Hematopoietic multipotent progenitor cell treated with erythropoietin and hydrocortisone succinate and interleukin-3 and kit ligand, for 15 days (in vitro differentiated cells): Measurements from ENCODE around the gene MAP2K5.

Source experiments
- DNase-seq: peaks from one replicate; pipeline ENCODE4 v3.0.0-alpha.2; 2015; ENCODE audit warnings: low spot score

MAP2K5 gene

DNA sequence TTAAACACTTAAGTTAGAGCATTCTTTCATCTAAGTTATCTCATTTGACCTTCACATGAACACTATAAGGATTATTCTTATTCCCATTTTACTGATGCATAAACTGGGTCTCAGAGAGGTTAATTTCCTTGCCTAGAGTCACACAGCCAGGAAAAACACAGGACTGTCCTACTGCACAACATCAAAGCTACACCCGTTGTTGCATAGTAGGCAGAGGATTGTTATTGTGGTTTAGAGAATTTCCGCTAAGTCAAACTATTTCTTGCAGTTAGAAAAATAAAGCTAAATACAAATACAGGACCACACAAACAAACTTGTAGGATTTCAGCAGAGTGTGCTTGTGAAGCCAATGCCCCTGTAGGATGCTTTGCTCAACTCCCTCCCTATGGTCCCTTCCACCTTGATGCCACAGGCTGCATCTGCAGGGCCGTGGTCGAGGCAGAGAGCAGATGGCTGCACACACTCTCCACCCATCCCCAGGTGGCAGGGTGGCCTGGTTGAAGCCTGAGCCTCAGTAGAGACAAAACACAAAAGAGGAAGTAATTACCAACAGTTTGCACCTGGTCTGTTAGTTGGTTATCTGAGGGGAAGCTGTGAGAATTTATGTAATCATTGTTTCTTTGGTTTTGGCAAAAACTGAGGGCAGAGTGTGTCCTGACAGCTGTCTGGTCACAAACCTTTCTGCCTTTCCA lies 241.7 kb downstream of the MAP2K5 start:
- no peak for DNase-seq

- DNase-seq, result no peak
Observed at GRCh38 chr15:67784856-67785430, 242.4 kb downstream of the MAP2K5 start.

DNA sequence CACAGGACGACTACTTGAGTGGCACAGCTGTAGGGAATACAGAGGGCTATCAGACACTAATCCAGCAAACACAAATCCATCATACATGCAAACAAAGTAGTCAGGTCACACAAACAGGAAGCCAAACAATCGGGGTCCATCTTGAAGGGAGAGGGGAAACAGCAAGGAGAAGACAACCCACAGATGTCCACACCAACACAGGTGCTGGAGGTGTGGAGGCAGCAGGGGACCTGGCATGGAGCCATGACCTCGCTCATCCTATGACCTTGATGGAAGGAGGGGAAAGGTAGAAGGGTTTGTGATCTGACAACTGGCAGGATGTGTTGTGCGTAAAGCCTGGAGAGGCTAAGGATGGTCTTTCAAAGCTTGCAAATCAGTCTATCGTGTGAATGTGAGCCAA lies 242.9 kb downstream of the MAP2K5 start:
- no peak for DNase-seq

DNA sequence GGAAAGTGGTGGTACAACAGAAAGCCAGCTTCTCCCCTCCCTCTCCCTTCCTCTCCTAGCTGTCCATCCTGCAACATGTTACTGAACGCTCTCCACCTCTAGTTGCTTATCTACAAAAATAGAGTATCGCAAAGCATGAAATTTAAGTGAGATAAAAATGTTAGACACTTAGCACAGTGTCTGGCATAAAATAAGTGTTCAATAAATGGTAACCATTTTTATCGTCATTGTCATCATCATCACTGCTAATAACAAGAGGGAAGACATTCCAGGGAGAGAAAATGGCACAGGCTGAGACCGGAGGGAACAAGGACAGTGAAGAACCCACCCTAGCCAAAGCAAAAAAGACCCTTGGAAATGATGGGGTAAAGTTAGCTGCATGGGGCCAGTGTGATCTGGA lies 244.1 kb downstream of the MAP2K5 start:
- no peak for DNase-seq

- DNase-seq, result no peak
Observed at GRCh38 chr15:67788986-67789385, 246.5 kb downstream of the MAP2K5 start.

DNA sequence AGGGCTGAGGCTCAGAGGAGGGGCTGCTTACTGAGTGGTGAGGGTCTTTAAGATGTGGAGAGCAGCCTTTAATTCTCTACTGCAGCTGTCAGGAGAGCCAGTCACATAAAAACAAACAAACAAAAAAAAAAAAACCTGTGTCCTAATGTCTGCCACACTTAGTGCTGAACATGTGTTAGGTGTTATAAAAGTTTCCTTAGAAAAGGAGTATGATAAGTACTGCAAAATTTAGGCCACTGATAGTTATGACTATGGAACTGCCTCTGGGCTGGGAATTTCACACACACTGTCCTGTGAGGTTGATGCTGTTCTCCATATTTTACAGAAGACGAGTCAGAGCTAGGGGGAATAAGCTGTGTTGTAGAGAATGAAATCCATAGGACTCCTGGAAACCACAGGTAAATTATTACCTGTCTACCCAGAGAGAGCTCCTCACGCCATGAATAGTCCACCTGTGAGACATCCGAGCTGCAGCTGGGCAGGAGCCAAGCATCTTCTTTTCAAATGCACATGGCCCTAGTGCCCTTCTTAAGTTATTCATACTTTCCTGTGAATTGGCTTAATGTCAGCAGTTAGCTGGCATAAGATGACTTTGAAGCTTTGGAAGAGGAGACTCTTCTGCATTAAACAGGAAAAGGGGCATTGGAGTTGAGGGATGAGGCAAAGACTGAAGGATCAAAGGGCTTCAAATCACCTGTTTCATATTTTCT lies 248.3 kb downstream of the MAP2K5 start:
- no peak for DNase-seq

- no peak for DNase-seq
Observed at GRCh38 chr15:67792250-67792942, 249.9 kb downstream of the MAP2K5 start.

DNA sequence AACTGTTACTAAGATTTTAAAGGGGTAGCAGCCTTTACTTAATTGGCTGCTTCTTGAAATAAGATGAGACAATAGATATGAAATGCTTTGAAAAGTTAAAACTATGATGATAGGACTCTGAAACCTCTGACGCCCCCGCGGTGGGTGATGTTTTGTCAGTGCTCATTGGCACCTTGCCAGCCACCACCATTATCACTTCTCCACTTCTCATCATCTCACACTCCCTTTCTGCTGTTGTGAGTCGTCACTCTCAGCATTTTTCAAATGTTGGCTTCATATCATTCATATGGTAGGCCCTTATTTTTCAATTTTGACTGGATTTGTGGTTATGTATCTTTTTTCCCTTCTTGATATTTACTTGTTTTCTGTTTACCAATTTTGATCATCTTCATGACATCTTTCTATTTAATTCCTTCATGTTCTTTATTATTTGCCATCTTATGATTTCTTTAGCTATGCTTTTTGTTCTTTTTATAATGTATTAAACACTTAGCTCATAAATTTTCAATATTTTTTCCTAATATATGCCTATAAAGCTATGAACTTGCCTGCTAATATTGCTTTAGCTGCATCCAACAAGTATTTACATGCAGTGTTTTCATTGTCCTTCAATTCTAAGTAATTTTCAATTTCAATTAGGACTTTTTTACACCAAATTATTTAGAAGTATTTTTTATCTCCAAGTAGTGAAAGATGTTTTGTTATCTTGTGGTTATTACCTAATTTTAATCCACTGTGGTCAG lies 252.5 kb downstream of the MAP2K5 start:
- DNase-seq, result no peak

DNA sequence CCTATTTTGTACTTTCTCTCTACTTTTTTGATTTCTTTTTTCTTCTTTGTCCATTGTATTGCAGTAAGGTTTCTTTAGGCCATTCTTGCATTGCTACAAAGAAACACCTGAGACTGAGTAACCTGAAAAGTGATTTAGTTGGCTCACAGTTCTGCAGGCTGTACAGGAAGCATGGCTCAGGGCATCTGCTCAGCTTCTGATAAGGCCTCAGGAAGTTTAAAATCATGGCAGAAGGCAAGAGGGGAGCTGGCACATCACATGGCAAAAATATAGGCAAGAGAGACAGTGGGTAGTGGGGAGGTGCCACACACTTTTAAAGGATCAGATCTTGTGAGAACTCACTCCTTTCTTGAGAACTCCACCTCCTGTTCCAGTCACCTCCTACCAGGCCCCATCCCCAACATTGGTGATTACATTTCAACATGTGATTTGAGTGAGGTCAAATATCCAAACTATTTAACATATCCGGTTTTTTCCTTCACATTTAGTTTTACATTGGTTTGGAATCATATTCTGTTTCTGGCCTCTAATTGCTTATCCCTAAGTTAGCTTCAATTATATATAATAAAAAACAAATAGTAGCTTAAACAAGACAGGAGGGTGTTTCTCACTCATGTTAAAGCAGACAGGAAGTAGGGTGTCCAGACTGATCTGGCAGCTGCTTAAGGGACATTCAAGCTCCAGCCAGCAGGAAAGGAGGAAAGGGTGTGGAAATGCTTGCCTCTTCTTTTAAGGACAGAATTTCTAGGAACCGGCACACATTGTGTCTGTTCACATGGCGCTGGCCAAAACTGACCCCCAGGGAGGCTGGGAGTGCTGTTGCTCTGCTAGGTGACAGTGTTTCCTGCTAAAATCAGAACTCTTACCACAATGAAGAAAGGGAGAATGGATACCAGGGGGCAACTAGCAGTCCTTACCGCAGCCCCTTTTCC lies 254.0 kb downstream of the MAP2K5 start:
- DNase-seq, result no peak

- no peak for DNase-seq
Observed at GRCh38 chr15:67799801-67800205, 257.3 kb downstream of the MAP2K5 start.

DNA sequence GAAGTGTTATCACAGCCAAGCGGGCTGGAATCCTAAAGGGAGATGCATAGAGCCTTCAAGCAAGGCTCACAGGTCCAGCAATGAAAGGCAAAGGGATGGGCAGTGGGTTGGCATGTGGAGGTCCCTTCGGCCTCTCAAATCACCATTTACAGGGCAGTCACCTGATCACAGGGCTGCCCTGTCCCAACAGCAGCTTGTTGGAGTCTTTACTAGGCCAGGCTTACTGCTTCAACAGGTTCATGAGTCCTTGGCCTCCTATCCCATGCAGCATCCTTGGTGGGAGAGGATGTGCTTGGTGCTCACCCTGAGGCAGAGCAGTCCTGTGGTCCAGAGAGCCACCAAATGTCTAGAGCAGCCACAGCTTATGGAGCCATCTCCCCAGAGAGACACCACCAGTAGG lies 258.6 kb downstream of the MAP2K5 start:
- DNase-seq, result no peak

- DNase-seq, result no peak
Observed at GRCh38 chr15:67801926-67802914, 259.7 kb downstream of the MAP2K5 start.

DNA sequence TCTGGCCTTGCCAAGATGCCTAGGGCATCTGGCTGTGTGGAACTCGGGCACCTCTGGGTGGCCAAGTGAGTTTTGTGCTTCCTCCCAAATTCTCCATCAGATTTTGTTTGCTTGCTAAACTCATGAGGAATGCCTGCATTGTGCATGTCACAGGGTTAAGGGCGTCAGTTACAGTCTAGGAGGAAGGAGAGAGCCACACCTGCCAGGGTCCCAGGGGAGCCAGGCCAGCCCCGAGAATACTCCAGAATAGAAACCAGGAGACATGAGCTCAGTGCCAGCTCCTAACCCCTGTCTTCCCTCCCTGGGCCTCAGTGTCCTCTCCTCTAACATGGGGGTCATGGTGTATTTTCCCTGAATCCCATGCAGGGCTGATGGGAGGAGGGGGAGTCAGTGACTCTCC lies 260.8 kb downstream of the MAP2K5 start:
- no peak for DNase-seq

- DNase-seq, result no peak
Observed at GRCh38 chr15:67803996-67804843, 261.7 kb downstream of the MAP2K5 start.

DNA sequence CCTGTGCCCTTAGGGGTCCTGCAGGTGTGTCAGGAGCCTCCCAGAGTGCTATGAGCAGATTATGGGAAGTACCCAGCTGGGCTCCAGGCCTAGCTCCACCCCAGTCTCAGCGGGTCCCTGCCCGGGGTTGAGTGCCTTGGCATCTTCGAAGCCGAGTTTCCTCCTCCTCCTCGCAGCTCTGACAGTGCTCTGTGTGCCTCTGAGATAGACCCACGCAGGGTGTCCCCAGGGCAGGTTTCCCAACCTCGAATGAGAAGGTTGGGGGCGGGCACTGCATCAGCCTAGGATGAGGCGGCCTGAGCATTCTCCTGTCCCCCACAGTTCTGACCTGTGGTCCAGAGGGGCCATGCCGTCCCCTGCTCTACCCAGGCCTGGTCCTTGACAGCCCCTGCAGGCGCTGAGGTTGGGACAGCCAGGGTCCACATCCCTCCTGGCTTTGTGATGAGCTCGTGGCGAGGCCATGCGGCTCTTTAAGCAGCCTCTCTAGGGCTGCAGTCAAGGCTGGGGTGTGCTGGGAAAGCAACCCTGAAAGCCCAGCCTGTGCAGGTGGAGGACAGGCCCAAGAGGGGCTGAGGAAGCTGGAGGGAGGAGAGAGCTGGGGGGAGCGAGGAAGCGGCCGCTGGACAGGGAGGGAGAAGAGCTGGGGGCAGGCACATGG lies 262.6 kb downstream of the MAP2K5 start:
- DNase-seq, result no peak

- no peak for DNase-seq
Observed at GRCh38 chr15:67805666-67806516, 263.4 kb downstream of the MAP2K5 start.

DNA sequence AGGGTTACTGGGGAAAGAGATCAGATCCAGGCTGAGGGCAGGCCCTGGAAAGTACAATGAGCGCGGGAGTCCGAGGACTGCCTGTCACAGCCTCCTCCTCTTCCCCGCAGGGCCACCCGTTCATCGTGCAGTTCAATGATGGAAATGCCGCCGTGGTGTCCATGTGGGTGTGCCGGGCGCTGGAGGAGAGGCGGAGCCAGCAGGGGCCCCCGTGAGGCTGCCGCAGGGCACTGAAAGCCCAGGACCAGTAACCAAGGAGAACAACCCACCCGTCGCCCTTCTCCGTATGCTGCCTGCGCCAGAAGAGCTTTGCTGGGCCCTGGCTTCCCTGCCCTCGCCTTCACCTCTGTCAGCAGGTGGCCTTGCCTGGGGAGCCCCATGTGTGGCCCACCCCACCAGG lies 264.0 kb downstream of the MAP2K5 start:
- no peak for DNase-seq
